Neutrophil (primary cell): ENCODE results near the gene GNAQ.

Experiments used
- H3K27ac ChIP-seq: fragments of 200-600 bp; sonication (generic); 2 replicates; pipeline ENCODE4 v1.5.1; 2016; ENCODE audit warnings: mild to moderate bottlenecking, moderate library complexity
- H3K27me3 ChIP-seq: fragments of 200-600 bp; sonication (generic); 2 replicates; pipeline ENCODE4 v1.6.0; 2016; ENCODE audit warnings: mild to moderate bottlenecking
- H3K36me3 ChIP-seq: fragments of 200-600 bp; sonication (generic); 2 replicates; pipeline ENCODE4 v1.5.1; 2017
- H3K4me1 ChIP-seq, 2 experiments: fragments of 200-600 bp in 1 of 2; sonication (generic) in 1 of 2; 1 replicate in 1 of 2; 2 replicates in 1 of 2; pipeline versions ENCODE4 v1.5.1 to v1.6.1; 2013 to 2016; ENCODE audit warnings: low read depth in 1 of 2, low read length in 1 of 2, mild to moderate bottlenecking in 1 of 2, moderate library complexity in 1 of 2; ENCODE audit not compliant: control insufficient read depth in 1 of 2, insufficient read depth in 1 of 2
- H3K4me3 ChIP-seq, 2 experiments: fragments of 200-600 bp in 1 of 2; sonication (generic) in 1 of 2; 1 replicate in 1 of 2; 2 replicates in 1 of 2; pipeline ENCODE4 v1.5.1; 2013 to 2016; ENCODE audit warnings: low read depth in 1 of 2, low read length in 1 of 2, mild to moderate bottlenecking in 1 of 2, moderate library complexity in 1 of 2
- H3K9me3 ChIP-seq: fragments of 200-600 bp; sonication (generic); 2 replicates; pipeline ENCODE4 v1.5.1; 2016
- TF ChIP-seq, protein P1 (sequence below): fragments of 200-600 bp; sonication (generic); IDR thresholded peaks from 2 replicates; pipeline ENCODE4 v1.5.1; 2016; ENCODE audit warnings: antibody characterized with exemption

Gene GNAQ

DNA sequence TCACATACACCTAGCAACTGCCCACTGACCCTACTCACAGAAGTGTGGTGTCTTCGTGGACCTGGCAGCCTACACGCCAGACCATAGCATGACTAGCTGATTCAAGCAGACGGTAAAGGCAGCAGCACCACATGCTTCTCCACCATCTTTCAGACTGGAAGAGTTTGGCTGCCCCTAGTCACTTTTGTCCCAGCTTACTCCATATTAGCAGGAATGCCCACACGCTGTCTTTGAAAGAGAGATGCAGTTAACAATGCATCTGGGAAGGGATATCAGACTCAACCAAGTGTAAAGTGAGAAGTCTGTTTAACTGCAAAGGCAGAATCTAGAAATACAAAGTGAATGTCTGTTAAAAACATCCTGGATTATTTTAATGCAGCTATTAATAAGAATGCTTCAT is 206.2 kb downstream of the GNAQ start:
- no peak overlapping the region for H3K27ac ChIP-seq
- TF ChIP-seq, protein P1, sequence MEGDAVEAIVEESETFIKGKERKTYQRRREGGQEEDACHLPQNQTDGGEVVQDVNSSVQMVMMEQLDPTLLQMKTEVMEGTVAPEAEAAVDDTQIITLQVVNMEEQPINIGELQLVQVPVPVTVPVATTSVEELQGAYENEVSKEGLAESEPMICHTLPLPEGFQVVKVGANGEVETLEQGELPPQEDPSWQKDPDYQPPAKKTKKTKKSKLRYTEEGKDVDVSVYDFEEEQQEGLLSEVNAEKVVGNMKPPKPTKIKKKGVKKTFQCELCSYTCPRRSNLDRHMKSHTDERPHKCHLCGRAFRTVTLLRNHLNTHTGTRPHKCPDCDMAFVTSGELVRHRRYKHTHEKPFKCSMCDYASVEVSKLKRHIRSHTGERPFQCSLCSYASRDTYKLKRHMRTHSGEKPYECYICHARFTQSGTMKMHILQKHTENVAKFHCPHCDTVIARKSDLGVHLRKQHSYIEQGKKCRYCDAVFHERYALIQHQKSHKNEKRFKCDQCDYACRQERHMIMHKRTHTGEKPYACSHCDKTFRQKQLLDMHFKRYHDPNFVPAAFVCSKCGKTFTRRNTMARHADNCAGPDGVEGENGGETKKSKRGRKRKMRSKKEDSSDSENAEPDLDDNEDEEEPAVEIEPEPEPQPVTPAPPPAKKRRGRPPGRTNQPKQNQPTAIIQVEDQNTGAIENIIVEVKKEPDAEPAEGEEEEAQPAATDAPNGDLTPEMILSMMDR, result no peak
- peaks cover 8 to 15% of the 10 kb centered on the region in 2 experiments for H3K4me1 ChIP-seq
- no peaks in the 10 kb centered on the region for H3K27me3 ChIP-seq
- peaks cover 7% of the 10 kb centered on the region for H3K36me3 ChIP-seq
- H3K4me3 ChIP-seq, result no peak overlapping the region
- H3K9me3 ChIP-seq, result no peaks in the 10 kb centered on the region

DNA sequence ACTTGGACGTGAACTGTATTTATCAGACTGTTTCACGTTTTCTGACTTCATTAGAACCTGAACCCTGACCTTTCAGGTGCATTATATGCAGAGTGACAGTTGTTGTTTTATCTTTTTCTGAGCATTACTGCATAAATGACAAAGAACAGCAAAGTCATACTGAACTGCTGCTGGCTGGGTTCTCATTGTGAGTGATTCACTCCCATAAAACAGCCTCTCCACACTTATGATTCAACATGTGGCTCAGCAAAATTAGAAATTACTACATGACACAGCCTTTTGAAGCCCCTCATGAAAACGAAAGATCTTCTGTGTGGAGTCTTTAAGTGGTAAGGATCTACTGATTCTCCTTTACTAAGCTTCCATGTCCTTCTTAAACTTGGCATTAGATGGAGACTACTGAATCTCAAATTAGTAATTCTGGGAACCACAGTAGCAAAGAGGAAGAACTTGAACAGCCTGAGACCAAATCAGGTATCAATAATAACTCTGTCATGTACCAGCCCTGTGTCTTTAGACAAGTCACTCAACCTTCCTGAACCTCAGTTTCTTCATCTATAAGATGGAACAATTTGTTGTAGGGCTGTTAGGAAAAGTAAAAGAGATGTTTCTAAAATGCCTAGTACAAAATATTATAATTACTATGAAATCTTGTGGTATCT is 211.2 kb downstream of the GNAQ start:
- Histone ChIP-seq H3K4me1 (peaks cover 16 to 20% of the 10 kb centered on the region in 2 experiments), H3K36me3 (peaks cover 8% of the 10 kb centered on the region), H3K4me3 (no peak overlapping the region), H3K27me3 (no peaks in the 10 kb centered on the region), H3K9me3 (no peaks in the 10 kb centered on the region), H3K27ac (peak overlapping the region; percentile 81)
- TF ChIP-seq, protein P1, result no peak

DNA sequence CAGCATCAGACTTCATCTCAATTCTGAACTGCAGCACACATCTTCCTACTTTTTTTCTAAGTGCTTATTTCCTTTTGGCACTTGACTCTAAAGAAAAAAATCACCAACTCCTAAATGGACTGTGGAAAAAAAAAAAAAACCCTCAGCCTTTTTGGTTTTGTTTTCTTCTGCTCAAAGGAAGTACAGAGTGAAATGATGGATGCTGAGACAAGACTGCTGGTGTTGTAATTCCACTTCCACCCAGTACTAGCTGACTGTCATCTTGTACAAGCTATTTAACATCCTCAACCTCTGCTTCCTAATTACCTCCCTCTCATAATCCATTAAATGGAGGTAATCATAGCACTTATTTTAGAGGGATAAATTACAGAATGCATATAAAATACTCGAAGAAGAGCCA is 212.0 kb downstream of the GNAQ start:
- H3K27ac ChIP-seq, result peak overlapping the region; percentile 81
- H3K4me1 ChIP-seq, result peaks cover 16 to 20% of the 10 kb centered on the region in 2 experiments
- no peak overlapping the region for H3K4me3 ChIP-seq
- peaks cover 13% of the 10 kb centered on the region for H3K36me3 ChIP-seq
- TF ChIP-seq, protein P1, result peak; percentile 6
- no peaks in the 10 kb centered on the region for H3K9me3 ChIP-seq
- no peaks in the 10 kb centered on the region for H3K27me3 ChIP-seq

DNA sequence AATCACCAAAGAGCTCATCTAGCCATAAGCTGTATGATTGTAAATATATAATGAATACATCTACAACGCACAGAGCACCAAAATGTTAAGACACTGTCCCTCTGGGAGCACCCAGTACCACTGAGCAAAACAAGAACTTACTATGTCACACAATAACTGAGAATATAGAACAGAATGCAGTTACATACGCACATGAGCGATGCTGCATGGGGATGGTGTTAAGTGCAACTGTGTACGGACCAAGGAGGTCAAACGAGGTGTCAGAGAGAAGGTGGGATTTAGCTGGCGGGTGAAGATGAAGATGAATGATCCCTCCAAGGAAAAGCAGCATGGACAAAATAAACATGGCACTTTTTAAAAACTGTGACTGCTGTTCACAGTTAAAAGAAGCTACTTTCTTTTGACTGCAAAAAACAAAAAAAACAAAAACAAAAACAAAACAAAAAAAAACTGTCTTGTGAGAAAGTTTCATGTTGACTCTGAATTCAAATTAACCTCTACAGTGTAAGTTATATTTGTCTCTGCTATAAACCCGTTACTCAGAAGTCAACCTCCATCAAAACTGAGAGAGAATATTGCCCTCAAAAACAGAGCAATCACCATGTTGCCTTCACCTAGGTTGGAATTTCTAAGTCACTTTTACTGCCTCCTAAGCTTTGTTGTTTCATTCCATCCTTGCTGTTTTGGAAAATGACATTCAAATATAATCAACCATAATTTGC is 213.9 kb downstream of the GNAQ start:
- TF ChIP-seq, protein P1, result no peak
- no peaks in the 10 kb centered on the region for H3K27me3 ChIP-seq
- H3K4me3 ChIP-seq, result no peak overlapping the region
- no peak overlapping the region for H3K27ac ChIP-seq
- H3K4me1 ChIP-seq, result peaks cover 16 to 20% of the 10 kb centered on the region in 2 experiments
- no peaks in the 10 kb centered on the region for H3K9me3 ChIP-seq
- H3K36me3 ChIP-seq, result peaks cover 25% of the 10 kb centered on the region

DNA sequence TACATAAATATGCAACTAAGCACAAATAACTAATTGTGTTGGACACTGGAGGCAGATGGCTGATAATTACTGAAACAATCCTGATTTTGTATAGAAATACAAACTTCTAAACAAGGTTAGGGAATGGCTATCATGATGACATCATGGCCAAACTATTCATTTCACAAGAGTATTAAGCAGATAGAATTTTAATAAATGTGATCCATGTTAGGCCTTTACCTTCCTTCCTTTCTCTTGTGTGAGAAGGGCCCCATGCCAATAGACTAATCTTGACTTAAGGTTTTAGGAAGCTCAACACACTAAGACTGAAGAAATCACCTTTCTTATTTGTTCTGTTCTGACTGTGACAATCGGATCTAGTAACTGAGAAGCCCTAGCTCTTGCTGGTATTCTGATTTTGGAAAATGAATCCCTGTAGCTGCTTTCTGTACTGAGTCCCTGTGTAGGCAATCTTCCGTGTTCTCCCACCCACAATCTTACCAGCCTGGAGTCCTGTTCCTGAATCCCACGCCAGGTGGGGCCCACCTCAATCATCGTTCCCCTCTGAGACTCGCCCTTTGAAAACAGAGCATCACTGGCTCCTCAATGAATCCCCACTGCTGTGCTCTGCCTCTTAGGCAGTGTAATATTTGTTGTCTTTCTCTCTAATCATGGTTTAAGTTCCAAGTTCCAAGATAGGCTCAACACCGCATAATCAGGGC is 214.8 kb downstream of the GNAQ start:
- no peak overlapping the region for H3K27ac ChIP-seq
- peaks cover 16 to 20% of the 10 kb centered on the region in 2 experiments for H3K4me1 ChIP-seq
- H3K4me3 ChIP-seq, result no peak overlapping the region
- H3K9me3 ChIP-seq, result no peaks in the 10 kb centered on the region
- H3K27me3 ChIP-seq, result no peaks in the 10 kb centered on the region
- H3K36me3 ChIP-seq, result peaks cover 30% of the 10 kb centered on the region
- TF ChIP-seq, protein P1, result no peak
